HG03095 (cell line): ENCODE results near the gene LCE1A.

Experiments
- ATAC-seq: cut with Tn5 transposase; IDR thresholded peaks from one replicate; pipeline ENCODE4 v1.9.1; 2021; ENCODE audit warnings: moderate library complexity; ENCODE audit not compliant: unreplicated experiment

Gene LCE1A

DNA sequence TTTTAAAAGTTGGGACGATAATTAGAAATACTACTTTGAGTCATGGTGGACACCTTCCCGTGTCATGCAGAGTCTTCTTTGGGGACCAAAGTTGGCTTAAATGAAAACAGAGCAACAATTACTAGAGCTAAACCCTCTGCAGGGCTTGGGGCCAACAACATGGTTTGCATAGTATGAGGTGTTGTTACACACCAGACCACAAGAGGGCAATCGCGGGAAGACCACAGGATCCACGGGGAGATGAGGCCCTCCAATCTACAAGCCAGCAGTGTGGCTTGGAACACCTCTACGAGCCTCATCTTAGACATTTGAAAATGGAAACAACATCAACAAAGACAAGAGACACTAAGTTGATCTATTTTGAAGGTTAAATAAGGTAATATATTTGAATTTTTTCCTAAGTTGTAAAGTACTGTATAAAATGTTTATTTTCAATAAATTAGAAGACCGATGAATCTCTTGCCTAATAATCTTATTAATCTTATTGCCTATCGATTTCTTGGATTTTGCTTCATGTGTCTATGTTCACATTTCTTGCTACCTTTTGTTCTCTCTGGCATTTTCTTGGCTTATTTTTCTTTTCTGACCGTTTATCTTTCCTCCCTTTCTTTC, 42.6 kb downstream of the LCE1A start:
- ATAC-seq = no peak

DNA sequence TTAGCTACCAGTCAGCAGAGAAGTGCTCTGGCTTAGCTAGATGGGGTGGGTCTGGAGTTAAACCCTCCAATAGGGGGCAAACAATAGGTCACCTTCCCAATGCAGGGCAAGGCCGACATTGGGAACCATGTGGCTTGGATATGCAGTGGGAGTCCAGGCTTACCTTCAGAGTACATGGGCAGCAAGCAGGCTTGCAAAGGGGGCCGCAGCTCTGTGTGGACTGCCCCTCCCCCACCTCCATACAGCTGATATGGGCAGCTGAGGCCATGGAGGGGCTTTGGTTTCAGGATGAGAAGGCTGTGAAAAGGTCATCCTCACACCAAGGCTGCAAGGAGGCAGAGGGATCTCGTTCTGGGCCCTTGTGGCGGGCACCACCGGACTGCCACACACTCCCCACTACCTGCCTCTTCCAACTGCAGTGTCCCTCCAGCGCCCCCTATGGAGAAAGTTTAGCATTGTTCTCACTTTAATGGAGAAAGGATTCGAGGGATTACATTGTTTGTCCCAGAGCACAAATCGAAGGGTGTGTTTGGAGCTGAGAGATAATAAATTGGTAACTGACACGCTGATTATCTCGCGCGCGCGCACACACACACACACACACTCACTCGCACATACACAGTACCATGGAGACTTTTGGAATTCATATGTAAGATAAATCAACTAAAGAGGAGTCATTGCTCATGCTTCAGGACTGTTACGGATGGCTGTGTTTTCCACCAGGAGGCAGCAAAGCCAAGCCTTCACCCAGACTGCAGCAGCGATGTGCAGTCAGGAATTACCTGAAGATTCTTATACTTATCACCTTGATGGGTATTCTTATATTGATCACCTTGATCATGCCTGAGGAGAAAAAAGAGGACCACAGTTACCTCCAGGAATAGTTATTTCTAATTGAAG, 43.8 kb downstream of the LCE1A start:
- no peak for ATAC-seq

DNA sequence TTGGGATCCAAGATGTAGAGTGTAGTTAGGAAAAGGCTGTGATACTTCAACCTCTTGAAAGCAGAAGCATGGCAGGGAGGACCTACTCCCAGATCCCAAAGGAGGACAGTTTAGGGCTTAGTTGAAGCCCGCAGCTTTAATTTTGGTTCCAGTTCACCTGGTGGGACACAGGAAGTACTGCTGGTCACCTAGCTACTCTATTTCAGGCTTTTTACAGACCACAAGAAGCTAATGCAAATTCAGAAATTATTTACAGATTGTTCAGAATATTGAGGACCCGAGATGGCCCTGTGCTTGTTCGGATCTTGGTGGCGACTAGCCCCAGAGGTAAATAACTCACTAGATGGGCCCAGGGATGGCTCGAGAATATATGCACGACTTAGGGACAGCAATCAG, 44.5 kb downstream of the LCE1A start:
- ATAC-seq = no peak

DNA sequence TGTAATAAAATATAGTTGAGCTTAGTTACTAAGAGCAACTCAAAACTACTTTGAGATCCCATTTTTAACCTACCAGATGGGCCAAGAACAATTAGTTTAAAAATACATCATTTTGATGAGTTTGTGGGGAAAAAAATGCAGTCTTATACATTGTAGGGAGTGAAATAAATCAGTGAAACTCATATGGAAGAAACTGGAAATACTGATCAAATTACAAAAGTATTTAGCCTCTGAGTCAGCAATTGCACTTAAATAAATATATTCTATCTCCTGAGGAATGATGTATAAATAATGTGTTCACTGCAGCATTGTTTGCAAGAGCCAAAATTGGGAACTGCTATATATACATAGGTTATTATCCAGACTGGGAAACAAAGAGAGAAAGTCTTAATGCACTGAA, 46.2 kb downstream of the LCE1A start:
- ATAC-seq = no peak

DNA sequence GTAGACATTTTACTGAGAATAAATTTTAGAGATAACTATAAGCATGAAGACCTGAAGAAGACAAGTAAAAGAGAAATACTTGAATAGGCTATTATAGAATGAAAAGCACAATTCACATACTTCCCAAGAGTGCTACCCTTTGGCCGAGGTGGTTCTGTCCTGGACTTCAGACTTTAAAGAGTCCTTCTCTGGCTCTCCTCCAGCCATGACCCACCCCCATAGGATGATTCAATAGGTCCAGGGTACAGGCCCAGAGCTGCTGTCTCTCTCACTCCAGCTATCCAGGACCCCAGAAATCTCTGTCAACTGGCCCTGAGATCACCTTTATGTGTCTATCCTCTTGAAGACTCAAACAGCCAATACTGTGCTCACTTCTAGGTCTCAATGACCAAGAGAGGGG, 49.6 kb downstream of the LCE1A start:
- ATAC-seq = no peak
